HepG2 (cell line): ENCODE results near the gene LITAF. TPM values are rescaled to one million over a fixed set of nuclear protein-coding genes. Genes with fewer than 3 reads are reported as not detected.

ENCODE experiments used
- ATAC-seq: fragments of 200-7000 bp; cut with Tn5 transposase; 3 replicates; pipeline ENCODE4 v1.9.1; 2020; ENCODE audit warnings: mild to moderate bottlenecking, moderate library complexity
- BruUV-seq: library from RNA; stranded (reverse); fragments of 400-500 nt; replicated peaks from 2 replicates; lab custom pipeline; 2021; lab: Mats Ljungman, UMichigan
- CTCF ChIA-PET: fragments of 300-600 bp; formaldehyde crosslinking; extraction: SDS; loops from one replicate; lab custom pipeline; 2021; ENCODE audit warnings: low total read pairs, inconsistent platforms, low intra/inter-chr PET ratio; lab: Yijun Ruan, JAX
- POLR2A ChIA-PET: fragments of 350-600 bp; sonication (Branson Sonifier 250); formaldehyde crosslinking; loops from one replicate; lab custom pipeline; 2020; ENCODE audit warnings: antibody characterized with exemption, inconsistent platforms; lab: Yijun Ruan, JAX
- DNase-seq: peaks from one replicate; pipeline ENCODE4 v3.0.0-alpha.2; 2015; ENCODE audit warnings: low spot score
- FAIRE-seq: peaks from 3 replicates; lab custom pipeline; 2011; peaks lifted over from hg19 to GRCh38; lab: Jason Lieb, UNC
- H2AFZ ChIP-seq: one replicate; pipeline ENCODE4 v1.6.1; 2011; ENCODE audit warnings: low read length, inconsistent platforms
- H3K27ac ChIP-seq: fragments of 300-600 bp; 3 replicates; pipeline ENCODE4 v1.8.0; 2011; ENCODE audit warnings: mixed run types, mild to moderate bottlenecking, mixed read lengths, low read length, inconsistent platforms; ENCODE audit not compliant: insufficient read depth; ENCODE audit errors: extremely low read length
- H3K27me3 ChIP-seq, 2 experiments: fragments of 200-600 bp in 1 of 2; 2 replicates in 1 of 2; 3 replicates in 1 of 2; pipeline versions ENCODE4 v1.6.0 to v1.8.0; 2011; ENCODE audit warnings: low read length in 2 of 2, mild to moderate bottlenecking in 2 of 2, moderate library complexity in 2 of 2, inconsistent platforms in 1 of 2; ENCODE audit not compliant: insufficient read depth in 2 of 2, control insufficient read depth in 1 of 2
- H3K36me3 ChIP-seq, 2 experiments: fragments of 200-600 bp in 1 of 2; replicated peaks in 1 of 2; 2 replicates in 1 of 2; 3 replicates in 1 of 2; pipeline versions ENCODE4 v1.5.1 to v1.8.0; 2011; ENCODE audit warnings: low read length in 2 of 2, inconsistent platforms in 1 of 2; ENCODE audit not compliant: insufficient read depth in 2 of 2, control insufficient read depth in 1 of 2
- H3K4me1 ChIP-seq: 2 replicates; pipeline ENCODE4 v1.5.1; 2012; ENCODE audit warnings: low read length, inconsistent platforms; ENCODE audit not compliant: insufficient read depth
- H3K4me2 ChIP-seq: 2 replicates; pipeline ENCODE4 v1.6.0; 2011; ENCODE audit warnings: low read depth, low read length, inconsistent platforms
- H3K4me3 ChIP-seq, 3 experiments: fragments of 200-600 bp in 1 of 3; sonication (generic), shearing (Covaris generic) in 1 of 3; replicated peaks in 1 of 3; 2 replicates each; pipeline ENCODE4 v1.5.1; 2011 to 2016; ENCODE audit warnings: low read length in 3 of 3, inconsistent platforms in 2 of 3, low read depth in 2 of 3, mild to moderate bottlenecking in 2 of 3, control low read depth in 1 of 3, mixed read lengths in 1 of 3; ENCODE audit not compliant: insufficient read depth in 1 of 3
- H3K79me2 ChIP-seq: one replicate; pipeline ENCODE4 v1.6.1; 2011; ENCODE audit warnings: low read length, inconsistent platforms; ENCODE audit not compliant: insufficient read depth
- H3K9ac ChIP-seq: 2 replicates; pipeline ENCODE4 v1.6.0; 2011; ENCODE audit warnings: mild to moderate bottlenecking, low read depth, low read length, inconsistent platforms; ENCODE audit not compliant: insufficient read depth
- H3K9me3 ChIP-seq: 2 replicates; pipeline ENCODE4 v1.5.1; 2012; ENCODE audit warnings: mild to moderate bottlenecking, low read length
- H4K20me1 ChIP-seq: 2 replicates; pipeline ENCODE4 v1.6.0; 2011; ENCODE audit warnings: inconsistent platforms, mild to moderate bottlenecking, low read length, moderate library complexity; ENCODE audit not compliant: insufficient read depth
- AKNA ChIP-seq: sonication (generic); formaldehyde crosslinking; IDR thresholded peaks from 2 replicates; pipeline ENCODE4 v1.4.0; 2020; ENCODE audit warnings: missing genetic modification reagents, borderline replicate concordance
- SETDB1 ChIP-seq: sonication (generic); formaldehyde crosslinking; IDR thresholded peaks from 2 replicates; pipeline ENCODE4 v1.5.1; 2020; ENCODE audit warnings: missing genetic modification reagents, mild to moderate bottlenecking, borderline replicate concordance
- SMAD1 ChIP-seq: sonication (generic); formaldehyde crosslinking; IDR thresholded peaks from 2 replicates; pipeline ENCODE4 v1.4.0; 2020; ENCODE audit warnings: missing genetic modification reagents, low read depth, mild to moderate bottlenecking, borderline replicate concordance
- ZBTB4 ChIP-seq: sonication (generic); formaldehyde crosslinking; IDR thresholded peaks from 2 replicates; pipeline ENCODE4 v1.4.0; 2020; ENCODE audit warnings: missing genetic modification reagents, mild to moderate bottlenecking, borderline replicate concordance
- ZKSCAN8 ChIP-seq: IDR thresholded peaks from 2 replicates; pipeline ENCODE4 v1.6.1; 2016; ENCODE audit warnings: borderline replicate concordance, missing genetic modification reagents, missing compliant biosample characterization
- ZNF180 ChIP-seq: sonication (generic); formaldehyde crosslinking; IDR thresholded peaks from 2 replicates; pipeline ENCODE4 v1.4.0; 2020; ENCODE audit warnings: low read depth, missing genetic modification reagents, borderline replicate concordance
- ZNF414 ChIP-seq: sonication (generic); formaldehyde crosslinking; IDR thresholded peaks from 2 replicates; pipeline ENCODE4 v1.5.0; 2020; ENCODE audit warnings: missing genetic modification reagents
- WGBS: methylation state at CpG from one replicate; pipeline ENCODE4 v1.1.6; 2017; ENCODE audit warnings: low lambda C conversion rate; 5-methylcytosine and 5-hydroxymethylcytosine counted together
- in situ Hi-C: cut with HindIII; loops from 2 replicates; pipeline ENCODE4 v1.10.0; 2017; ENCODE audit warnings: low pct_unique_long_range_greater_than_20kb; ENCODE audit not compliant: extremely low pct_ligation_motif_present
- intact Hi-C: fragments of 100-400 bp; cut with micrococcal nuclease; formaldehyde crosslinking; loops from one replicate; pipeline ENCODE4 v1.10.0; 2022; ENCODE audit not compliant: unreplicated experiment
- polyA plus RNA-seq, 8 experiments: library from polyadenylated mRNA; depleted of rRNA in 3 of 8; stranded (reverse) in 7 of 8; unstranded in 1 of 8; fragments of >200 nt; fragmentation: Illumina TruSeq in 4 of 8; extraction: Trizol in 4 of 8; gene quantifications; 2 replicates each; pipeline versions ENCODE4 v1.2.1 to v1.2.3, GENCODE V29; 2011 to 2016; ENCODE audit warnings: low read depth in 4 of 8, missing spikeins in 1 of 8, mixed read lengths in 1 of 8; ENCODE audit not compliant: insufficient read depth in 1 of 8
- total RNA-seq, 5 experiments: library from RNA; depleted of rRNA; stranded (reverse); fragments of >200 nt; fragmentation: Illumina TruSeq; extraction: Trizol; gene quantifications; 2 replicates each; pipeline ENCODE4 v1.2.3, GENCODE V29; 2016; ENCODE audit warnings: low read depth in 1 of 5
- TF ChIP-seq, protein P1 (sequence below): sonication (generic); formaldehyde crosslinking; IDR thresholded peaks from 2 replicates; pipeline ENCODE4 v1.4.0; 2020; ENCODE audit warnings: missing genetic modification reagents, borderline replicate concordance

LITAF gene
- total and polyA plus RNA-seq, 2 of the 13 experiments (the other 11 are each of a cell fraction or from before 2014, with no cell fraction given): 80.1 to 141 TPM

GRCh38 chr16:11621539-11621919 lies 34.8 kb upstream of the LITAF start (continued):
- 0 out of 2 replicates have a peak, but pooled peaks have one; percentile 64 for TF ChIP-seq ZNF414 (CRISPR knock-in tag)
- TF ChIP-seq, protein P1, sequence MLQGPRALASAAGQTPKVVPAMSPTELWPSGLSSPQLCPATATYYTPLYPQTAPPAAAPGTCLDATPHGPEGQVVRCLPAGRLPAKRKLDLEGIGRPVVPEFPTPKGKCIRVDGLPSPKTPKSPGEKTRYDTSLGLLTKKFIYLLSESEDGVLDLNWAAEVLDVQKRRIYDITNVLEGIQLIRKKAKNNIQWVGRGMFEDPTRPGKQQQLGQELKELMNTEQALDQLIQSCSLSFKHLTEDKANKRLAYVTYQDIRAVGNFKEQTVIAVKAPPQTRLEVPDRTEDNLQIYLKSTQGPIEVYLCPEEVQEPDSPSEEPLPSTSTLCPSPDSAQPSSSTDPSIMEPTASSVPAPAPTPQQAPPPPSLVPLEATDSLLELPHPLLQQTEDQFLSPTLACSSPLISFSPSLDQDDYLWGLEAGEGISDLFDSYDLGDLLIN: 0 out of 2 replicates have a peak, but pooled peaks have one; percentile 33

GRCh38 chr16:11620243-11621003 lies 33.7 kb upstream of the LITAF start:
- H3K79me2 ChIP-seq: no peaks in the 10 kb centered on the region
- no peak overlapping the region for H3K27ac ChIP-seq
- WGBS: 84% methylated on average over 8 of the region's 8 CpGs
- no peak overlapping the region for H3K4me2 ChIP-seq
- H3K4me3 ChIP-seq: no peak overlapping the region
- ChIA-PET POLR2A (interaction anchor here (0.8 to 1.3 kb wide), 2 partner anchors 9 to 20 kb away, joined by 3 to 5 read pairs; no protein-coding TSS in a partner anchor), CTCF (interaction anchor here (1.4 kb wide), 1 partner anchor 8 kb away, joined by 4 read pairs; no protein-coding TSS in a partner anchor)
- no TSS peak for BruUV-seq
- H3K27me3 ChIP-seq: peaks cover 2 to 5% of the 10 kb centered on the region in 2 experiments; a peak in 3 of 5 replicates
- intact Hi-C loops: no loop called here
- no peak overlapping the region for H2AFZ ChIP-seq
- peaks cover 22% of the 10 kb centered on the region for H3K4me1 ChIP-seq
- DNase-seq: no peak
- FAIRE-seq: no peak
- H4K20me1 ChIP-seq: no peaks in the 10 kb centered on the region
- in situ Hi-C loops: no loop called here
- no peak for ATAC-seq
- H3K36me3 ChIP-seq: no peaks in the 10 kb centered on the region
- no peaks in the 10 kb centered on the region for H3K9me3 ChIP-seq
- no peak overlapping the region for H3K9ac ChIP-seq
- TF ChIP-seq ZNF180 (CRISPR knock-in tag) (peak; percentile 98; the same call in 1 of the 2 replicates), AKNA (CRISPR knock-in tag) (no peak), SMAD1 (CRISPR knock-in tag) (no peak), SETDB1 (CRISPR knock-in tag) (no peak), ZKSCAN8 (CRISPR knock-in tag) (no peak), ZBTB4 (CRISPR knock-in tag) (no peak)
